ENCODE data around the gene CCDC192.

CCDC192 gene

GRCh38 chr5:127931396-127931795 is 228.2 kb downstream of the CCDC192 start:
- Histone ChIP-seq H3K27me3 (ENCODE audit: control insufficient read depth in 1 of 2, insufficient read depth in 2 of 2, low read length in 2 of 2) (no peaks in the 10 kb centered on the region), H3K36me3 (ENCODE audit: insufficient read depth, low read length) (no peaks in the 10 kb centered on the region), H3K27ac (ENCODE audit: low read depth, low read length) (no peak overlapping the region), H3K9ac (ENCODE audit: low read length) (no peak overlapping the region), H3K4me3 (ENCODE audit: low read depth in 1 of 2, low read length in 2 of 2) (no peak overlapping the region), H3K9me3 (ENCODE audit: low read length) (no peaks in the 10 kb centered on the region), H3K4me1 (ENCODE audit: insufficient read depth, low read length) (no peaks in the 10 kb centered on the region)

- no peak overlapping the region for H3K27ac ChIP-seq (ENCODE audit: low read depth, low read length)
- no peaks in the 10 kb centered on the region for H3K4me1 ChIP-seq (ENCODE audit: insufficient read depth, low read length)
- no peaks in the 10 kb centered on the region for H3K9me3 ChIP-seq (ENCODE audit: low read length)
- H3K4me3 ChIP-seq (ENCODE audit: low read depth in 1 of 2, low read length in 2 of 2) = no peak overlapping the region
- H3K9ac ChIP-seq (ENCODE audit: low read length) = no peak overlapping the region
- H3K36me3 ChIP-seq (ENCODE audit: insufficient read depth, low read length) = no peaks in the 10 kb centered on the region
- no peaks in the 10 kb centered on the region for H3K27me3 ChIP-seq (ENCODE audit: control insufficient read depth in 1 of 2, insufficient read depth in 2 of 2, low read length in 2 of 2)
These were observed 230.2 kb downstream of the CCDC192 start for GRCh38 chr5:127933348-127933747.

- H3K27me3 ChIP-seq (ENCODE audit: control insufficient read depth in 1 of 2, insufficient read depth in 2 of 2, low read length in 2 of 2) = no peaks in the 10 kb centered on the region
- H3K27ac ChIP-seq (ENCODE audit: low read depth, low read length) = no peak overlapping the region
These were observed 231.6 kb downstream of the CCDC192 start for GRCh38 chr5:127934791-127935256.

GRCh38 chr5:127935398-127935797 is 232.2 kb downstream of the CCDC192 start:
- Histone ChIP-seq H3K27me3 (ENCODE audit: control insufficient read depth in 1 of 2, insufficient read depth in 2 of 2, low read length in 2 of 2) (no peaks in the 10 kb centered on the region), H3K4me3 (ENCODE audit: low read depth in 1 of 2, low read length in 2 of 2) (no peak overlapping the region), H3K4me1 (ENCODE audit: insufficient read depth, low read length) (no peaks in the 10 kb centered on the region), H3K36me3 (ENCODE audit: insufficient read depth, low read length) (no peaks in the 10 kb centered on the region), H3K27ac (ENCODE audit: low read depth, low read length) (no peak overlapping the region), H3K9me3 (ENCODE audit: low read length) (no peaks in the 10 kb centered on the region), H3K9ac (ENCODE audit: low read length) (no peak overlapping the region)

More at GRCh38 chr5:127934791-127935256, 231.6 kb downstream of the CCDC192 start:
- Histone ChIP-seq H3K4me3 (ENCODE audit: low read depth in 1 of 2, low read length in 2 of 2) (no peak overlapping the region), H3K9me3 (ENCODE audit: low read length) (no peaks in the 10 kb centered on the region), H3K36me3 (ENCODE audit: insufficient read depth, low read length) (no peaks in the 10 kb centered on the region), H3K9ac (ENCODE audit: low read length) (no peak overlapping the region), H3K4me1 (ENCODE audit: insufficient read depth, low read length) (no peaks in the 10 kb centered on the region)

- Histone ChIP-seq H3K4me1 (ENCODE audit: insufficient read depth, low read length) (no peaks in the 10 kb centered on the region), H3K4me3 (ENCODE audit: low read depth in 1 of 2, low read length in 2 of 2) (no peak overlapping the region), H3K27me3 (ENCODE audit: control insufficient read depth in 1 of 2, insufficient read depth in 2 of 2, low read length in 2 of 2) (no peaks in the 10 kb centered on the region), H3K27ac (ENCODE audit: low read depth, low read length) (no peak overlapping the region), H3K9me3 (ENCODE audit: low read length) (no peaks in the 10 kb centered on the region), H3K36me3 (ENCODE audit: insufficient read depth, low read length) (no peaks in the 10 kb centered on the region), H3K9ac (ENCODE audit: low read length) (no peak overlapping the region)
These were observed 233.3 kb downstream of the CCDC192 start for GRCh38 chr5:127936439-127936972.

- Histone ChIP-seq H3K27ac (ENCODE audit: low read depth, low read length) (no peak overlapping the region), H3K27me3 (ENCODE audit: control insufficient read depth in 1 of 2, insufficient read depth in 2 of 2, low read length in 2 of 2) (no peaks in the 10 kb centered on the region), H3K4me3 (ENCODE audit: low read depth in 1 of 2, low read length in 2 of 2) (no peak overlapping the region), H3K9me3 (ENCODE audit: low read length) (no peaks in the 10 kb centered on the region), H3K36me3 (ENCODE audit: insufficient read depth, low read length) (no peaks in the 10 kb centered on the region), H3K4me1 (ENCODE audit: insufficient read depth, low read length) (no peaks in the 10 kb centered on the region), H3K9ac (ENCODE audit: low read length) (no peak overlapping the region)
These were observed 235.6 kb downstream of the CCDC192 start for GRCh38 chr5:127938746-127939145.

GRCh38 chr5:127940854-127941253 is 237.7 kb downstream of the CCDC192 start:
- Histone ChIP-seq H3K9ac (ENCODE audit: low read length) (no peak overlapping the region), H3K27me3 (ENCODE audit: control insufficient read depth in 1 of 2, insufficient read depth in 2 of 2, low read length in 2 of 2) (no peaks in the 10 kb centered on the region), H3K4me1 (ENCODE audit: insufficient read depth, low read length) (no peaks in the 10 kb centered on the region), H3K9me3 (ENCODE audit: low read length) (no peaks in the 10 kb centered on the region), H3K36me3 (ENCODE audit: insufficient read depth, low read length) (no peaks in the 10 kb centered on the region), H3K27ac (ENCODE audit: low read depth, low read length) (no peak overlapping the region), H3K4me3 (ENCODE audit: low read depth in 1 of 2, low read length in 2 of 2) (no peak overlapping the region)

- Histone ChIP-seq H3K4me1 (ENCODE audit: insufficient read depth, low read length) (no peaks in the 10 kb centered on the region), H3K27me3 (ENCODE audit: control insufficient read depth in 1 of 2, insufficient read depth in 2 of 2, low read length in 2 of 2) (no peaks in the 10 kb centered on the region), H3K4me3 (ENCODE audit: low read depth in 1 of 2, low read length in 2 of 2) (no peak overlapping the region), H3K36me3 (ENCODE audit: insufficient read depth, low read length) (no peaks in the 10 kb centered on the region), H3K9me3 (ENCODE audit: low read length) (no peaks in the 10 kb centered on the region), H3K27ac (ENCODE audit: low read depth, low read length) (no peak overlapping the region), H3K9ac (ENCODE audit: low read length) (no peak overlapping the region)
These were observed 238.5 kb downstream of the CCDC192 start for GRCh38 chr5:127941646-127942045.

GRCh38 chr5:127942246-127943060 is 239.3 kb downstream of the CCDC192 start:
- Histone ChIP-seq H3K9me3 (ENCODE audit: low read length) (no peaks in the 10 kb centered on the region), H3K27ac (ENCODE audit: low read depth, low read length) (no peak overlapping the region), H3K4me3 (ENCODE audit: low read depth in 1 of 2, low read length in 2 of 2) (no peak overlapping the region), H3K9ac (ENCODE audit: low read length) (no peak overlapping the region), H3K27me3 (ENCODE audit: control insufficient read depth in 1 of 2, insufficient read depth in 2 of 2, low read length in 2 of 2) (no peaks in the 10 kb centered on the region), H3K36me3 (ENCODE audit: insufficient read depth, low read length) (no peaks in the 10 kb centered on the region), H3K4me1 (ENCODE audit: insufficient read depth, low read length) (no peaks in the 10 kb centered on the region)

- H3K9me3 ChIP-seq (ENCODE audit: low read length) = no peaks in the 10 kb centered on the region
- H3K27me3 ChIP-seq (ENCODE audit: control insufficient read depth in 1 of 2, insufficient read depth in 2 of 2, low read length in 2 of 2) = no peaks in the 10 kb centered on the region
- H3K27ac ChIP-seq (ENCODE audit: low read depth, low read length) = no peak overlapping the region
- H3K4me1 ChIP-seq (ENCODE audit: insufficient read depth, low read length) = no peaks in the 10 kb centered on the region
- H3K9ac ChIP-seq (ENCODE audit: low read length) = no peak overlapping the region
- no peak overlapping the region for H3K4me3 ChIP-seq (ENCODE audit: low read depth in 1 of 2, low read length in 2 of 2)
- no peaks in the 10 kb centered on the region for H3K36me3 ChIP-seq (ENCODE audit: insufficient read depth, low read length)
These were observed 239.8 kb downstream of the CCDC192 start for GRCh38 chr5:127943061-127943371.

GRCh38 chr5:127944125-127944524 is 240.9 kb downstream of the CCDC192 start:
- no peaks in the 10 kb centered on the region for H3K36me3 ChIP-seq (ENCODE audit: insufficient read depth, low read length)
- no peaks in the 10 kb centered on the region for H3K27me3 ChIP-seq (ENCODE audit: control insufficient read depth in 1 of 2, insufficient read depth in 2 of 2, low read length in 2 of 2)
- H3K4me3 ChIP-seq (ENCODE audit: low read depth in 1 of 2, low read length in 2 of 2) = no peak overlapping the region
- no peaks in the 10 kb centered on the region for H3K9me3 ChIP-seq (ENCODE audit: low read length)
- H3K4me1 ChIP-seq (ENCODE audit: insufficient read depth, low read length) = no peaks in the 10 kb centered on the region
- no peak overlapping the region for H3K9ac ChIP-seq (ENCODE audit: low read length)
- no peak overlapping the region for H3K27ac ChIP-seq (ENCODE audit: low read depth, low read length)

- H3K36me3 ChIP-seq (ENCODE audit: insufficient read depth, low read length) = no peaks in the 10 kb centered on the region
- peaks cover 14% of the 10 kb centered on the region for H3K4me1 ChIP-seq (ENCODE audit: insufficient read depth, low read length)
- H3K9ac ChIP-seq (ENCODE audit: low read length) = no peak overlapping the region
- H3K4me3 ChIP-seq (ENCODE audit: low read depth in 1 of 2, low read length in 2 of 2) = no peak overlapping the region
- no peak overlapping the region for H3K27ac ChIP-seq (ENCODE audit: low read depth, low read length)
- no peaks in the 10 kb centered on the region for H3K27me3 ChIP-seq (ENCODE audit: control insufficient read depth in 1 of 2, insufficient read depth in 2 of 2, low read length in 2 of 2)
- H3K9me3 ChIP-seq (ENCODE audit: low read length) = no peaks in the 10 kb centered on the region
These were observed 244.8 kb downstream of the CCDC192 start for GRCh38 chr5:127947941-127948340.
